Keratinocyte (primary cell): ENCODE results near the gene GRK5. TPM values are rescaled to one million over a fixed set of nuclear protein-coding genes. Genes with fewer than 3 reads are reported as not detected.

ENCODE experiments used
- DNase-seq: peaks from one replicate; pipeline ENCODE4 v3.0.0-alpha.2; 2011; ENCODE audit warnings: low read depth, missing footprints, low spot score
- FAIRE-seq: peaks from 2 replicates; lab custom pipeline; 2011; peaks lifted over from hg19 to GRCh38; lab: Jason Lieb, UNC
- H2AFZ ChIP-seq: 2 replicates; pipeline ENCODE4 v1.6.0; 2012; ENCODE audit warnings: low read length, control low read depth, inconsistent platforms; ENCODE audit not compliant: control insufficient read depth
- H3K27ac ChIP-seq: 2 replicates; pipeline ENCODE4 v1.5.1; 2011; ENCODE audit warnings: low read length; ENCODE audit not compliant: control insufficient read depth, insufficient read depth
- H3K27me3 ChIP-seq: 3 replicates; pipeline ENCODE4 v1.6.0; 2011; ENCODE audit warnings: low read length; ENCODE audit not compliant: control insufficient read depth, insufficient read depth; ENCODE audit errors: extremely low read depth
- H3K36me3 ChIP-seq, 2 experiments: 2 replicates in 1 of 2; 3 replicates in 1 of 2; pipeline ENCODE4 v1.5.1; 2011; ENCODE audit warnings: low read length in 2 of 2, mild to moderate bottlenecking in 1 of 2; ENCODE audit not compliant: control insufficient read depth in 2 of 2, insufficient read depth in 2 of 2; ENCODE audit errors: extremely low read depth in 1 of 2
- H3K4me1 ChIP-seq: 3 replicates; pipeline ENCODE4 v1.5.1; 2011; ENCODE audit warnings: low read length; ENCODE audit not compliant: control insufficient read depth, insufficient read depth; ENCODE audit errors: extremely low read depth
- H3K4me2 ChIP-seq: 3 replicates; pipeline ENCODE4 v1.6.0; 2011; ENCODE audit warnings: low read depth, low read length; ENCODE audit not compliant: control insufficient read depth, insufficient read depth; ENCODE audit errors: extremely low read depth
- H3K4me3 ChIP-seq, 3 experiments: fragments of 200-600 bp in 1 of 3; sonication (generic) in 1 of 3; 2 replicates in 2 of 3; 3 replicates in 1 of 3; pipeline ENCODE4 v1.5.1; 2011 to 2016; ENCODE audit warnings: low read length in 3 of 3, mild to moderate bottlenecking in 3 of 3, control low read depth in 2 of 3, inconsistent platforms in 1 of 3, low read depth in 1 of 3, mixed read lengths in 1 of 3, mixed run types in 1 of 3, moderate library complexity in 1 of 3; ENCODE audit not compliant: control insufficient read depth in 2 of 3, insufficient read depth in 2 of 3; ENCODE audit errors: extremely low read depth in 1 of 3
- H3K79me2 ChIP-seq: 2 replicates; pipeline ENCODE4 v1.6.0; 2012; ENCODE audit warnings: low read length; ENCODE audit not compliant: control insufficient read depth, insufficient read depth
- H3K9ac ChIP-seq: 3 replicates; pipeline ENCODE4 v1.6.0; 2011; ENCODE audit warnings: low read length; ENCODE audit not compliant: control insufficient read depth, insufficient read depth; ENCODE audit errors: extremely low read depth
- H3K9me1 ChIP-seq: 3 replicates; pipeline ENCODE4 v1.6.0; 2011; ENCODE audit warnings: low read length; ENCODE audit not compliant: control insufficient read depth, insufficient read depth; ENCODE audit errors: extremely low read depth
- H3K9me3 ChIP-seq: 2 replicates; pipeline ENCODE4 v1.5.1; 2012; ENCODE audit warnings: low read depth, low read length; ENCODE audit not compliant: control insufficient read depth
- H4K20me1 ChIP-seq: 3 replicates; pipeline ENCODE4 v1.6.0; 2011; ENCODE audit warnings: low read length; ENCODE audit not compliant: control insufficient read depth, insufficient read depth; ENCODE audit errors: extremely low read depth
- EZH2 ChIP-seq: IDR thresholded peaks from one replicate; pipeline ENCODE4 v1.6.1; 2012; ENCODE audit warnings: inconsistent platforms, mild to moderate bottlenecking, low read length, moderate library complexity
- dilution Hi-C: fragments of 300-500 bp; cut with MboI; formaldehyde crosslinking; loops from one replicate; pipeline ENCODE4 v1.7.0; 2020; ENCODE audit warnings: low sequenced_read_pairs; ENCODE audit not compliant: extremely low pct_ligation_motif_present
- polyA plus RNA-seq, 5 experiments: library from polyadenylated mRNA; depleted of rRNA in 3 of 5; stranded (reverse) in 3 of 5; stranded (forward) in 1 of 5; unstranded in 1 of 5; fragments of >200 nt; gene quantifications; 1 replicate in 1 of 5; 2 replicates in 3 of 5; 3 replicates in 1 of 5; pipeline versions ENCODE4 v1.2.1 to v1.2.3, GENCODE V29; 2011 to 2012; ENCODE audit warnings: missing spikeins in 2 of 5, low read depth in 1 of 5, low replicate concordance in 1 of 5
- TF ChIP-seq, protein P1 (sequence below), 3 experiments: IDR thresholded peaks in 1 of 3; conservative IDR thresholded peaks in 1 of 3; optimal IDR thresholded peaks in 1 of 3; 2 replicates in 2 of 3; 3 replicates in 1 of 3; pipeline versions ENCODE3 to v1.5.1; 2011; ENCODE audit warnings: low read length in 3 of 3, mild to moderate bottlenecking in 3 of 3, moderate library complexity in 2 of 3, control low read depth in 1 of 3, inconsistent platforms in 1 of 3; ENCODE audit not compliant: insufficient read depth in 2 of 3; ENCODE audit errors: extremely low read depth in 1 of 3

The GRK5 gene
- polyA plus RNA-seq, 1 donor (not counting 4 experiments of a cell fraction or from before 2014, with no cell fraction given), result 7.6 TPM

DNA sequence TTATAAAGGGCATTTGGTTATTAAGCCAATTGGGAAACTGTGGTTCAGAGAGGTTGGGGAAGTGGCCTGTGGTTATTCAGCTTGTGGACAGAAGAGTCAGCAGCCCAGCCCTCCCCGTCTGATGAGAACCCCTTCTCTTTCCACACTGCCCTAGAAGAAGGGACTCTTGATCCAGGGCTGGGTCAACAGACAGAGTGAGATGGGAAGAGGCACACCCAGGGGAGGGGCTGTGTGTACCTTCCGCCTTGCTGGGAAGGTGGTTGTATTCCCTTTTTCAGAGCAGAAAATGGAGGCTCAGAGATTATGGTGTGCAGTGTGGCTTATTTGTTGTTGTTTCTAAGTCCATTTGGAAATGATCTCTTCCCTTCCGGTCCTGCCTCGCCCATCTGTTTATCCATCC is 103.4 kb downstream of the GRK5 start:
- Histone ChIP-seq H3K27me3 (no peaks in the 10 kb centered on the region), H3K36me3 (no peaks in the 10 kb centered on the region), H3K9me3 (no peaks in the 10 kb centered on the region), H3K79me2 (peaks cover 2% of the 10 kb centered on the region), H3K4me2 (no peak overlapping the region), H3K9me1 (peaks cover 7% of the 10 kb centered on the region), H2AFZ (no peak overlapping the region), H4K20me1 (no peaks in the 10 kb centered on the region), H3K9ac (no peak overlapping the region), H3K27ac (no peak overlapping the region), H3K4me1 (peaks cover 34% of the 10 kb centered on the region), H3K4me3 (no peak overlapping the region)
- no peak for TF ChIP-seq EZH2
- TF ChIP-seq, protein P1, sequence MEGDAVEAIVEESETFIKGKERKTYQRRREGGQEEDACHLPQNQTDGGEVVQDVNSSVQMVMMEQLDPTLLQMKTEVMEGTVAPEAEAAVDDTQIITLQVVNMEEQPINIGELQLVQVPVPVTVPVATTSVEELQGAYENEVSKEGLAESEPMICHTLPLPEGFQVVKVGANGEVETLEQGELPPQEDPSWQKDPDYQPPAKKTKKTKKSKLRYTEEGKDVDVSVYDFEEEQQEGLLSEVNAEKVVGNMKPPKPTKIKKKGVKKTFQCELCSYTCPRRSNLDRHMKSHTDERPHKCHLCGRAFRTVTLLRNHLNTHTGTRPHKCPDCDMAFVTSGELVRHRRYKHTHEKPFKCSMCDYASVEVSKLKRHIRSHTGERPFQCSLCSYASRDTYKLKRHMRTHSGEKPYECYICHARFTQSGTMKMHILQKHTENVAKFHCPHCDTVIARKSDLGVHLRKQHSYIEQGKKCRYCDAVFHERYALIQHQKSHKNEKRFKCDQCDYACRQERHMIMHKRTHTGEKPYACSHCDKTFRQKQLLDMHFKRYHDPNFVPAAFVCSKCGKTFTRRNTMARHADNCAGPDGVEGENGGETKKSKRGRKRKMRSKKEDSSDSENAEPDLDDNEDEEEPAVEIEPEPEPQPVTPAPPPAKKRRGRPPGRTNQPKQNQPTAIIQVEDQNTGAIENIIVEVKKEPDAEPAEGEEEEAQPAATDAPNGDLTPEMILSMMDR (optimal IDR thresholded peaks at IDR 0.05 in 1 of 3, IDR thresholded peaks at IDR 0.05 in 1 of 3, conservative IDR thresholded peaks at IDR 0.05 in 1 of 3; ENCODE audit: extremely low read depth in 1 of 3, insufficient read depth in 2 of 3, low read length in 3 of 3), result no peak
- no peak for FAIRE-seq
- dilution Hi-C loops, result no loop called here
- no peak for DNase-seq

DNA sequence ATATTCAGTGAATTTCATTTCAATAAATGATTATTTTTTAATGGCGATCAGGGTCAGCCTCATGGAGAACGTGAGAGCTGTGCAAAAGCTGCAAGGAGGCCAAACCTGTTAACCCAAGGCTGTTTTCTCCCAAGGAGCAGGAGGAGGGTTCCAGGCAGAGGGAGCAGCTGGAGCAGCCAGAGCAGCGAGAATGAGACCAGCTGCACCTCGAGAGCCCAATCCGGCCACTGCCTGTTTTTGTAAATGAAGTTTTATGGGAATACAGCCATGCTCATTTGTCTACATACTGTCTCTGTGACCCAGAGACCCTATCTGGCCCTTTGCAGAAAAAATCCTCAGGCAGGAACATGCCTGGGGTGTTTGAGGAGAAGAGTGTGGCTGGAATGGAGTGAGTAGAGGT is 104.9 kb downstream of the GRK5 start:
- dilution Hi-C loops, result no loop called here
- DNase-seq, result no peak
- Histone ChIP-seq H3K27me3 (no peaks in the 10 kb centered on the region), H3K9me3 (no peaks in the 10 kb centered on the region), H4K20me1 (no peaks in the 10 kb centered on the region), H2AFZ (no peak overlapping the region), H3K36me3 (no peaks in the 10 kb centered on the region), H3K79me2 (peaks cover 2% of the 10 kb centered on the region), H3K4me1 (peaks cover 34% of the 10 kb centered on the region), H3K27ac (no peak overlapping the region), H3K9ac (no peak overlapping the region), H3K9me1 (peaks cover 6% of the 10 kb centered on the region), H3K4me3 (no peak overlapping the region), H3K4me2 (no peak overlapping the region)
- TF ChIP-seq, protein P1 (optimal IDR thresholded peaks at IDR 0.05 in 1 of 3, IDR thresholded peaks at IDR 0.05 in 1 of 3, conservative IDR thresholded peaks at IDR 0.05 in 1 of 3; ENCODE audit: extremely low read depth in 1 of 3, insufficient read depth in 2 of 3, low read length in 3 of 3), result no peak
- TF ChIP-seq EZH2, result no peak
- no peak for FAIRE-seq
